ENCODE measurements around the gene PTK6.

The PTK6 gene

GRCh38 chr20:63542696-63543095 is 5.5 kb upstream of the PTK6 start:
- H3K36me3 ChIP-seq (ENCODE audit: control insufficient read depth in 2 of 2, insufficient read depth in 1 of 2, low read length in 2 of 2): no peaks in the 10 kb centered on the region
- H3K9me3 ChIP-seq (ENCODE audit: control insufficient read depth, insufficient read depth, low read depth, low read length): no peaks in the 10 kb centered on the region
- no peaks in the 10 kb centered on the region for H3K4me1 ChIP-seq (ENCODE audit: control insufficient read depth, insufficient read depth, low read length)
- no peak overlapping the region for H3K27ac ChIP-seq (ENCODE audit: extremely low read depth, low read depth, low read length)
- POLR2A ChIA-PET: no interaction called here
- CTCF ChIA-PET: interaction anchor here (1.4 kb wide), 1 partner anchor 101 kb away, joined by 3 read pairs; no protein-coding TSS in a partner anchor
- no peak overlapping the region for H3K4me3 ChIP-seq (ENCODE audit: low read depth, low read length)
- no peak for TF ChIP-seq KLF16 (tag by site-specific recombination; IDR thresholded peaks at IDR 0.05)
- TF ChIP-seq ZFHX2 (tag by site-specific recombination; conservative IDR thresholded peaks at IDR 0.05): 0 out of 2 replicates have a peak, but pooled peaks have one; percentile 16

- Histone ChIP-seq H3K27ac (ENCODE audit: extremely low read depth, low read depth, low read length) (no peak overlapping the region), H3K4me3 (ENCODE audit: low read depth, low read length) (no peak overlapping the region), H3K9me3 (ENCODE audit: control insufficient read depth, insufficient read depth, low read depth, low read length) (no peaks in the 10 kb centered on the region), H3K36me3 (ENCODE audit: control insufficient read depth in 2 of 2, insufficient read depth in 1 of 2, low read length in 2 of 2) (no peaks in the 10 kb centered on the region), H3K4me1 (ENCODE audit: control insufficient read depth, insufficient read depth, low read length) (no peaks in the 10 kb centered on the region)
- TF ChIP-seq ZNF114 (tag by site-specific recombination; IDR thresholded peaks at IDR 0.05): no peak
- TF ChIP-seq ZFP41 (tag by site-specific recombination; IDR thresholded peaks at IDR 0.05; ENCODE audit: borderline replicate concordance): no peak
- TF ChIP-seq ZBTB10 (tag by site-specific recombination; IDR thresholded peaks at IDR 0.05): no peak
- TF ChIP-seq ZNF398 (tag by site-specific recombination; IDR thresholded peaks at IDR 0.05): no peak
- ChIA-PET POLR2A (no interaction called here), CTCF (interaction anchor here (0.5 kb wide), 1 partner anchor 101 kb away, joined by 3 read pairs; no protein-coding TSS in a partner anchor)
Observed at GRCh38 chr20:63542031-63542559, 4.9 kb upstream of the PTK6 start.

DNA sequence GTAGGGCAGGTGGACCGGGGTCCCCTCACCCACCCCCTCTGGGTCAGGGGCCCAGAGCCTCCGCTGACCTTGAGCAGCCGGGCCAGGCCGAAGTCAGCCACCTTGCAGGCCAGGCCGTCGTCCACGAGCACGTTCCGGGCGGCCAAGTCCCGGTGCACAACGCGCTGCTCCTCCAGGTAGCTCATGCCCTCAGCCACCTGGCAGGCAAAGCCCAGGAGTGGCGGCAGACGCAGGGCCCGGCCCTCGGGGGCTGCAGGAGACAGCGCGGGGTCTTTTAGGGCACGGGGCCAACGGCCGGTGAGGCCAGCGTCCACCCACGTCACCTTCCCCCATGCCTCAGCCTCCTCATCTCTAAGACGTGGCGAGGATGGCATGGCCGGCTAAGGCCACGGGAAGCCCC is 4.2 kb upstream of the PTK6 start:
- ChIA-PET CTCF (no interaction called here), POLR2A (no interaction called here)
- Histone ChIP-seq H3K36me3 (ENCODE audit: control insufficient read depth in 2 of 2, insufficient read depth in 1 of 2, low read length in 2 of 2) (no peaks in the 10 kb centered on the region), H3K27ac (ENCODE audit: extremely low read depth, low read depth, low read length) (no peak overlapping the region), H3K4me1 (ENCODE audit: control insufficient read depth, insufficient read depth, low read length) (no peaks in the 10 kb centered on the region), H3K9me3 (ENCODE audit: control insufficient read depth, insufficient read depth, low read depth, low read length) (no peaks in the 10 kb centered on the region), H3K4me3 (ENCODE audit: low read depth, low read length) (no peak overlapping the region)
- TF ChIP-seq ZNF18 (tag by site-specific recombination; IDR thresholded peaks at IDR 0.05) (no peak), ZBTB11 (tag by site-specific recombination; conservative IDR thresholded peaks at IDR 0.05; ENCODE audit: low read depth) (no peak), ZNF140 (tag by site-specific recombination; IDR thresholded peaks at IDR 0.05) (no peak), SP3 (tag by site-specific recombination; IDR thresholded peaks at IDR 0.05) (no peak), ZNF302 (tag by site-specific recombination; IDR thresholded peaks at IDR 0.05; ENCODE audit: low read depth) (no peak), TRIM28 (IDR thresholded peaks at IDR 0.05; ENCODE audit: borderline replicate concordance, low read length) (no peak), KLF7 (tag by site-specific recombination; IDR thresholded peaks at IDR 0.05; ENCODE audit: borderline replicate concordance) (no peak), ZNF623 (tag by site-specific recombination; IDR thresholded peaks at IDR 0.05) (no peak), SCRT2 (tag by site-specific recombination; IDR thresholded peaks at IDR 0.05) (no peak), ZNF549 (tag by site-specific recombination; IDR thresholded peaks at IDR 0.05) (no peak), TCF7L2 (IDR thresholded peaks at IDR 0.05; ENCODE audit: borderline replicate concordance, low read depth, low read length) (no peak), ZNF248 (tag by site-specific recombination; IDR thresholded peaks at IDR 0.05) (no peak)
- TF ChIP-seq, protein P1, sequence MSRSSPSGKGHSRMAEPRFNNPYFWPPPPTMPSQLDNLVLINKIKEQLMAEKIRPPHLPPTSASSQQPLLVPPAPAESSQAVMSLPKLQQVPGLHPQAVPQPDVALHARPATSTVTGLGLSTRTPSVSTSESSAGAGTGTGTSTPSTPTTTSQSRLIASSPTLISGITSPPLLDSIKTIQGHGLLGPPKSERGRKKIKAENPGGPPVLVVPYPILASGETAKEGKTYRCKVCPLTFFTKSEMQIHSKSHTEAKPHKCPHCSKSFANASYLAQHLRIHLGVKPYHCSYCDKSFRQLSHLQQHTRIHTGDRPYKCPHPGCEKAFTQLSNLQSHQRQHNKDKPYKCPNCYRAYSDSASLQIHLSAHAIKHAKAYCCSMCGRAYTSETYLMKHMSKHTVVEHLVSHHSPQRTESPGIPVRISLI (tag by site-specific recombination; IDR thresholded peaks at IDR 0.05): no peak

Data from HEK293 (cell line).